Central memory CD8-positive, alpha-beta T cell (primary cell): Measurements from ENCODE around the gene ERCC1.
A peak's percentile ranks its signal among the peaks of the same experiment; 100 is the strongest.
"Not testable (repeated sequence)": the region's sequence is repeated elsewhere in the genome, so short reads cannot be mapped to it uniquely, and the experiment has no call there.

Source experiments
- ATAC-seq: fragments of 150-1000 bp; cut with Tn5 transposase; replicated peaks from 2 replicates; pipeline ENCODE4 v1.10.0; 2022; ENCODE audit warnings: mild to moderate bottlenecking, moderate FRiP score, moderate number of reproducible peaks; ENCODE audit not compliant: poor library complexity, severe bottlenecking; ENCODE audit errors: extremely low read depth
- DNase-seq, 2 donors: peaks; one replicate each; pipeline ENCODE4 v3.0.0; 2021; ENCODE audit warnings: low spot score in 2 of 2
- H3K27ac Mint-ChIP-seq: one replicate; pipeline ENCODE4 v1.8.0; 2022; ENCODE audit warnings: low read depth, mild to moderate bottlenecking, moderate library complexity, mixed read lengths
- H3K27me3 Mint-ChIP-seq: one replicate; pipeline ENCODE4 v1.8.0; 2022; ENCODE audit warnings: mixed read lengths
- H3K36me3 Mint-ChIP-seq: one replicate; pipeline ENCODE4 v1.8.0; 2022; ENCODE audit warnings: mild to moderate bottlenecking, moderate library complexity, mixed read lengths; ENCODE audit not compliant: insufficient read depth
- H3K4me1 Mint-ChIP-seq: one replicate; pipeline ENCODE4 v1.8.0; 2022; ENCODE audit warnings: mixed read lengths
- H3K4me3 Mint-ChIP-seq: one replicate; pipeline ENCODE4 v1.8.0; 2022; ENCODE audit warnings: mild to moderate bottlenecking, moderate library complexity, mixed read lengths
- H3K9me3 Mint-ChIP-seq: one replicate; pipeline ENCODE4 v1.8.0; 2022; ENCODE audit warnings: mixed read lengths

Gene ERCC1

GRCh38 chr19:45419895-45420294 lies 3.8 kb downstream of the ERCC1 start:
- no peak overlapping the region for H3K4me3 Mint-ChIP-seq
- H3K9me3 Mint-ChIP-seq = no peaks in the 10 kb centered on the region
- DNase-seq (no peak), ATAC-seq (no peak)
- H3K27me3 Mint-ChIP-seq = no peaks in the 10 kb centered on the region
- H3K4me1 Mint-ChIP-seq = peaks cover 37% of the 10 kb centered on the region
- H3K27ac Mint-ChIP-seq = no peak overlapping the region
- peaks cover 29% of the 10 kb centered on the region for H3K36me3 Mint-ChIP-seq

DNA sequence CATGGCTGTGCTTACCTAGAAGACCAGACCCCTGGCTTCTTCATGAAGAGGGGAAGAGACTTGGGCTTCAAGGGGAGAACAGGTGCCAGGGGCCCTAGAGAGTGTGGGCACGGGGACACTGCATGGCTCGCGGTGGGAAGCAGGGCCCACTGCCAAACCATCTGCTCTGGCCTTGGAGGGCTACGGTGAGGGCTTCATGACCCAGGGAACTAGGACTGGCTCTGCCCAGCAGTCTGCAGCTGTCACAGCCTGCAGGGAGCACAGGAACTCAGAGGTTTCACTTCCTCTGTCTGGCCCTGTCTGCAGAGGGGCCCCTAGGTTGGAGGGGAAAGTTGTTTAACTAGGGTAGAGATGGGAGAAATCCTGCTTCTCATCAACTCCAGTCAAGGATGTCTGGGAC lies 4.3 kb downstream of the ERCC1 start:
- H3K9me3 Mint-ChIP-seq = no peaks in the 10 kb centered on the region
- peaks cover 34% of the 10 kb centered on the region for H3K4me1 Mint-ChIP-seq
- peaks cover 32% of the 10 kb centered on the region for H3K36me3 Mint-ChIP-seq
- no peak for DNase-seq
- H3K27me3 Mint-ChIP-seq = no peaks in the 10 kb centered on the region
- no peak for ATAC-seq
- peak overlapping the region; percentile 1 for H3K27ac Mint-ChIP-seq
- no peak overlapping the region for H3K4me3 Mint-ChIP-seq

DNA sequence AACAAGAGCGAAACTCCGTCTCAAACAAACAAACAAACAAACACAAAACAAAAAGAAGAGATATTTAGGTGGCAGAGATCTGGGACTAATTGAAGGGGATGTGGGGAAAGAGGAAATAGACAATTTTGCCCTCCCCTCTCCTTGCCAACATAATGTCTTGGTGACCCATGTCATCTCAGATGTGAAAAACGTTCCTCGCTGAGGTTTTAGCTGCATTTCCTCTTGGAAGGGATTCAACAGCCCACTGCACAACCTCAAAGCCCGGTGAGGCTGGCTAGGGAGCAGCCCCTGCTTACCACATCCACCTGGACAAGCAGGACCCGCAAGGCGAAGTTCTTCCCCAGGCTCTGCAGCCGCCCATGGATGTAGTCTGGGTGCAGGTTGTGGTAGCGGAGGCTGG lies 4.9 kb downstream of the ERCC1 start:
- peaks cover 36% of the 10 kb centered on the region for H3K36me3 Mint-ChIP-seq
- H3K4me3 Mint-ChIP-seq = no peak overlapping the region
- H3K27ac Mint-ChIP-seq = peak overlapping the region; percentile 1

GRCh38 chr19:45417151-45417550 lies 6.6 kb downstream of the ERCC1 start:
- ATAC-seq (no peak), DNase-seq (no peak)
- peaks cover 13% of the 10 kb centered on the region for H3K4me1 Mint-ChIP-seq
- no peak overlapping the region for H3K4me3 Mint-ChIP-seq
- no peaks in the 10 kb centered on the region for H3K27me3 Mint-ChIP-seq
- no peak overlapping the region for H3K27ac Mint-ChIP-seq
- H3K9me3 Mint-ChIP-seq = no peaks in the 10 kb centered on the region
- peaks cover 39% of the 10 kb centered on the region for H3K36me3 Mint-ChIP-seq

More for the DNA sequence above, 4.9 kb downstream of the ERCC1 start:
- Mint-ChIP-seq H3K27me3 (no peaks in the 10 kb centered on the region), H3K9me3 (no peaks in the 10 kb centered on the region), H3K4me1 (peaks cover 28% of the 10 kb centered on the region)
- no peak for DNase-seq
- ATAC-seq = no peak

DNA sequence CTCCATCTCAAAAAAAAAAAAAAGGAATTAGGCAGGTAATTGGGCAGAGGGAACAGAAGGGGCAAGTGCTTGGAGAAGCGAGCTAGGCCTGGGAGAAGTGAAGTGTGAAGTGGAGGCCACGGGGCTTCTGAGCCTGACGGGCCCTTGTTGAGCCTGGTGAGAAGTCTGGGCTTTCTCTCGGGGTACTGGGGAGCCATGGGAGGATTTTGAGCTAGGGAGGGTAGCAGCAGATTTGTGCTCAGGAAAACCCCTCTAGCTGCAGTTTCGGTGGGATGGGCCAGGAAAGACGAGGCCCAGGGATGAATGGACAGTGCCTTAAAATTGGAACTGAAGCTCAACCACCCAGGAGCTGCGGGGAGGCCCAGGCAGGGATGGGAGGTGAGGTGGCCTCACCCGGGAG lies 9.2 kb downstream of the ERCC1 start:
- no peak for DNase-seq
- Mint-ChIP-seq H3K4me3 (no peak overlapping the region), H3K4me1 (no peaks in the 10 kb centered on the region), H3K9me3 (no peaks in the 10 kb centered on the region), H3K27ac (no peak overlapping the region), H3K27me3 (no peaks in the 10 kb centered on the region), H3K36me3 (peaks cover 37% of the 10 kb centered on the region)
- no peak for ATAC-seq

DNA sequence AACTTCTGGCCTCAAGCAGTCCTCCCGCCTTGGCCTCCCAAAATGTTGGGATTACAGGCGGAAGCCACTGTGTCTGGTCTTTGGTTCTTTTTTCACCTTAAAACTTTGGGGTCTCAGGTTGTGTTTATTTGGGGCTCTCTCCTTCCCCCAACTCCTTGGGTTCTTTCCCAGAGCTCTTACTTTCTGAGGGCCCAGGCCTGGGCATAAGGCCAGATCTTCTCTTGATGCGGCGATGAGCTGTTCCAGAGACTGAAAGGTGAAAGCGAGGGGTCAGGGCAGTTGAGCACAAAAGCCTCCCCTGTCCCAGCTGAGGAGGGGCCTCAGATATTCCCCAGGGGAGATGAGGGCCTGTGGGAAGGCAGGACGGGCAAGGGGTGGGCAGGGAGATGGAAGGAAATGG lies 10.2 kb downstream of the ERCC1 start:
- no peak overlapping the region for H3K4me3 Mint-ChIP-seq
- no peaks in the 10 kb centered on the region for H3K4me1 Mint-ChIP-seq
- H3K27ac Mint-ChIP-seq = no peak overlapping the region
- H3K36me3 Mint-ChIP-seq = peaks cover 30% of the 10 kb centered on the region
- H3K27me3 Mint-ChIP-seq = no peaks in the 10 kb centered on the region
- H3K9me3 Mint-ChIP-seq = no peaks in the 10 kb centered on the region
- DNase-seq (no peak), ATAC-seq (no peak)

GRCh38 chr19:45410330-45410729 lies 13.4 kb downstream of the ERCC1 start:
- not testable (repeated sequence) for H3K27me3 Mint-ChIP-seq, H3K9me3 Mint-ChIP-seq, H3K27ac Mint-ChIP-seq, DNase-seq, ATAC-seq, H3K4me3 Mint-ChIP-seq
- Mint-ChIP-seq H3K4me1 (peaks cover 23% of the 10 kb centered on the region), H3K36me3 (peaks cover 26% of the 10 kb centered on the region)

DNA sequence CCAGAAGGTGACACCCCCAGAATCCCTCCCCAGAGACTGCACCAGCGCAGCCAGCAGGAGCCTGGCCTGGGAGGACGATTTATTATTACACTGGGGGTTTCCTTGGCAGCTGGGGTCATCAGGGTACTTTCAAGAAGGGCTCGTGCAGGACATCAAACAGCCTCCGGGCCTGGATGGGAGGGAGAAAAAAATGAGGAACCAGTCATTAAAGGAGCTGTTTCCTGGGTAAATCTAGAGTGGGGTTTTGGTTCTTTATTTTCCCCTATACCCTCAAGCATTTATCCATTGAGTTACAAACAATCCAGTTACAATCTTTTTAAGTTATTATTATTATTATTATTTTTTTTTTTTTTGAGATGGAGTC lies 14.2 kb downstream of the ERCC1 start:
- Mint-ChIP-seq H3K36me3 (peaks cover 23% of the 10 kb centered on the region), H3K9me3 (no peaks in the 10 kb centered on the region), H3K4me1 (peaks cover 31% of the 10 kb centered on the region), H3K4me3 (no peak overlapping the region), H3K27me3 (peaks cover 4% of the 10 kb centered on the region), H3K27ac (no peak overlapping the region)
- DNase-seq (no peak), ATAC-seq (no peak)

GRCh38 chr19:45408830-45409556 lies 14.7 kb downstream of the ERCC1 start:
- ATAC-seq (no peak), DNase-seq (no peak)
- H3K4me1 Mint-ChIP-seq = peaks cover 36% of the 10 kb centered on the region
- peaks cover 20% of the 10 kb centered on the region for H3K36me3 Mint-ChIP-seq
- peak overlapping the region; percentile 69 for H3K27ac Mint-ChIP-seq
- H3K4me3 Mint-ChIP-seq = no peak overlapping the region
- H3K9me3 Mint-ChIP-seq = no peaks in the 10 kb centered on the region
- H3K27me3 Mint-ChIP-seq = peaks cover 10% of the 10 kb centered on the region

DNA sequence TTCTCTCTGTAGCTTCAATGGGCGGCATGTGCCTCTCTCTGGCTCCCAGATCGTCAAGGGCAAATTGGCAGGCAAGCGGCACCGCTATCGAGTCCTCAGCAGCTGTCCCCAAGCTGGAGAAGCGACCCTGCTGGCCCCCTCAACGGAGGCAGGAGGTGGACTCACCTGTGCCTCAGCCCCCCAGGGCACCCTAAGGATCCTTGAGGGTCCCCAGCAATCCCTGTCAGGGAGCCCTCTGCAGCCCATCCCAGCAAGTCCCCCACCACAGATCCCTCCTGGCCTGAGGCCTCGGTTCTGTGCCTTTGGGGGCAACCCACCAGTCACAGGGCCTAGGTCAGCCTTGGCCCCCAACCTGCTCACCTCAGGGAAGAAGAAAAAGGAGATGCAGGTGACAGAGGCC lies 15.6 kb downstream of the ERCC1 start:
- no peak overlapping the region for H3K4me3 Mint-ChIP-seq
- H3K4me1 Mint-ChIP-seq = peaks cover 42% of the 10 kb centered on the region
- H3K27me3 Mint-ChIP-seq = peaks cover 19% of the 10 kb centered on the region
- ATAC-seq (no peak), DNase-seq (no peak)
- peak overlapping the region; percentile 69 for H3K27ac Mint-ChIP-seq
- no peaks in the 10 kb centered on the region for H3K9me3 Mint-ChIP-seq
- H3K36me3 Mint-ChIP-seq = peaks cover 17% of the 10 kb centered on the region

DNA sequence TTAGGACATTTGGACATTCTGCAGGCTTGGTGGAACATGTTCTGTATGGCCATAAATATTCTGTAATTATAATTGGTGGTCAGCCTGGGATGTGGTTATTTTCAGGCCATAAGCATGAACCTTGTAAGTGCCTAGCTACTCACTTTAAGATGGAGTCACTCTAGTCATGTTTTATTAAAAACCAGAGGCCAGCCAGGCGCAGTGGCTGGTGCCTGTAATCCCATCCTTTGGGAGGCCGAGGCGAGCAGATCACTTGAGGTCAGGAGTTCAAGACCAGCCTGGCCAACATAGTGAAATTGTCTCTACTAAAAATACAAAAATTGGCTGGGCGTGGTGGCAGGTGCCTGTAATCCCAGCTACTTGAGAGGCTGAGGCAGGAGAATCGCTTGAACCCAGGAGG lies 16.1 kb downstream of the ERCC1 start:
- H3K27me3 Mint-ChIP-seq = peaks cover 24% of the 10 kb centered on the region
- H3K4me1 Mint-ChIP-seq = peaks cover 42% of the 10 kb centered on the region
- not testable (repeated sequence) for H3K9me3 Mint-ChIP-seq, H3K4me3 Mint-ChIP-seq, ATAC-seq, DNase-seq, H3K27ac Mint-ChIP-seq
- H3K36me3 Mint-ChIP-seq = peaks cover 17% of the 10 kb centered on the region

DNA sequence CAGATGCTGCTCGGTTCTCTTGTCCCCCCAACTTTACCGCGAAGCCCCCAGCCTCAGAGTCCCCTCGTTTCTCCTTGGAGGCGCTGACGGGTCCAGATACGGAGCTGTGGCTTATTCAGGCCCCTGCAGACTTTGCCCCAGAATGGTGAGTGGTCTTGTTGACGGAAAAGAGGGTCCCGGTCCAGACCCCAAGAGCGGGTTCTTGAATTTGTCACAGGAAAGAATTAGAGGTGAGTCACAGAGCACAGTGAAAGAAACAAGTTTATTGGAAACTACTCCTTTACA lies 16.7 kb downstream of the ERCC1 start:
- no peaks in the 10 kb centered on the region for H3K9me3 Mint-ChIP-seq
- ATAC-seq (no peak), DNase-seq (no peak)
- peaks cover 25% of the 10 kb centered on the region for H3K27me3 Mint-ChIP-seq
- peaks cover 42% of the 10 kb centered on the region for H3K4me1 Mint-ChIP-seq
- peak overlapping the region; percentile 95 for H3K4me3 Mint-ChIP-seq
- peaks cover 15% of the 10 kb centered on the region for H3K36me3 Mint-ChIP-seq
- peak overlapping the region; percentile 96 for H3K27ac Mint-ChIP-seq

- peaks cover 25% of the 10 kb centered on the region for H3K27me3 Mint-ChIP-seq
- H3K27ac Mint-ChIP-seq = peak within 1 kb of the TSS; percentile 96
- H3K9me3 Mint-ChIP-seq = no peaks in the 10 kb centered on the region
- ATAC-seq = peak; percentile 79
- peaks cover 13% of the 10 kb centered on the region for H3K36me3 Mint-ChIP-seq
- H3K4me3 Mint-ChIP-seq = peak within 1 kb of the TSS; percentile 95
- H3K4me1 Mint-ChIP-seq = peaks cover 42% of the 10 kb centered on the region
- peak; percentile 58 to 59 for DNase-seq
Measured at GRCh38 chr19:45406226-45407090, 17.3 kb downstream of the ERCC1 start, which contains the start of gene POLR1G. TSS of gene POLR1G (plus strand) at chr19:45406644. CDS start at chr19:45406697, 53 bp downstream.
